SK-N-SH treated with all-trans-retinoic acid at 6 μM for 48 hours (cell line): ENCODE results near the gene TSHZ3.

Experiments
- GLIS3 ChIP-seq: fragments of 250-450 bp; sonication (Bioruptor Pico); IDR thresholded peaks from 2 replicates; pipeline ENCODE4 v1.5.0; 2020; ENCODE audit warnings: mild to moderate bottlenecking, moderate library complexity
- ISL1 ChIP-seq: fragments of 250-450 bp; sonication (Bioruptor Pico); IDR thresholded peaks from 2 replicates; pipeline ENCODE4 v2.1.2; 2022; ENCODE audit warnings: mild to moderate bottlenecking, moderate library complexity
- PATZ1 ChIP-seq: fragments of 250-450 bp; sonication (Bioruptor Pico); IDR thresholded peaks from 2 replicates; pipeline ENCODE4 v1.8.0; 2020; ENCODE audit warnings: mild to moderate bottlenecking, moderate library complexity, borderline replicate concordance
- POU6F1 ChIP-seq: fragments of 250-450 bp; sonication (Bioruptor Pico); IDR thresholded peaks from 2 replicates; pipeline ENCODE4 v1.8.0; 2021; ENCODE audit warnings: low read depth, mild to moderate bottlenecking, moderate library complexity, borderline replicate concordance
- RARB ChIP-seq: fragments of 250-450 bp; sonication (Bioruptor Pico); IDR thresholded peaks from 2 replicates; pipeline ENCODE4 v1.8.0; 2021; ENCODE audit warnings: mild to moderate bottlenecking, moderate library complexity
- SNAI2 ChIP-seq: fragments of 250-450 bp; sonication (Bioruptor Pico); IDR thresholded peaks from 2 replicates; pipeline ENCODE4 v1.5.0; 2020; ENCODE audit warnings: mild to moderate bottlenecking, moderate library complexity
- ZNF70 ChIP-seq: fragments of 450-650 bp; formaldehyde crosslinking; IDR thresholded peaks from 2 replicates; pipeline ENCODE4 v1.5.0; 2020; ENCODE audit warnings: mild to moderate bottlenecking, moderate library complexity

- TF ChIP-seq ISL1 (CRISPR knock-in tag) (no peak), GLIS3 (no peak), RARB (no peak), ZNF70 (CRISPR knock-in tag) (no peak), PATZ1 (CRISPR knock-in tag) (no peak), SNAI2 (CRISPR knock-in tag) (no peak), POU6F1 (CRISPR knock-in tag) (no peak)
Observed at GRCh38 chr19:31266731-31267130, 82.5 kb downstream of the TSHZ3 start.
